Upper lobe of right lung (tissue), 1 donor: Measurements from ENCODE around the gene BYSL. TPM values are rescaled to one million over a fixed set of nuclear protein-coding genes. Genes with fewer than 3 reads are reported as not detected.

Source experiments
- ATAC-seq: fragments of 200-7000 bp; cut with Tn5 transposase; one replicate; pipeline ENCODE4 v1.9.1; 2020; ENCODE audit warnings: mild to moderate bottlenecking, moderate library complexity
- DNase-seq: peaks from one replicate; pipeline ENCODE4 v3.0.0-alpha.2; 2020
- H3K27ac ChIP-seq: fragments of 200-600 bp; one replicate; pipeline ENCODE4 v1.8.0; 2022
- H3K27me3 ChIP-seq: fragments of 200-600 bp; one replicate; pipeline ENCODE4 v1.8.0; 2022; ENCODE audit warnings: mild to moderate bottlenecking
- H3K36me3 ChIP-seq: fragments of 200-600 bp; one replicate; pipeline ENCODE4 v1.8.0; 2022
- H3K4me1 ChIP-seq: fragments of 200-600 bp; one replicate; pipeline ENCODE4 v1.8.0; 2022
- H3K4me3 ChIP-seq: fragments of 200-600 bp; one replicate; pipeline ENCODE4 v1.8.0; 2022; ENCODE audit warnings: mild to moderate bottlenecking
- H3K9me3 ChIP-seq: fragments of 200-600 bp; one replicate; pipeline ENCODE4 v1.8.0; 2022
- CTCF ChIP-seq: fragments of 200-600 bp; IDR thresholded peaks from one replicate; pipeline ENCODE4 v1.8.0; 2022; ENCODE audit warnings: antibody characterized with exemption
- intact Hi-C: fragments of 100-400 bp; cut with DNase I; formaldehyde crosslinking; loops from one replicate; pipeline ENCODE4 v1.11.0; 2022
- total RNA-seq: library from RNA; stranded (reverse); fragmentation: NEBNext Ultra II Directional; extraction: Animal tissue kit (Norgen Biotek cat#: 25700); gene quantifications from one replicate; pipeline ENCODE4 v1.2.1, GENCODE V29; 2021
- donor health status: DM: no; HTN: yes; CAD: no; lungs with severe emphysema.

The BYSL gene
- total RNA-seq, 1 donor from 2014 or later, result 11.6 TPM

- H3K27ac ChIP-seq, result peak overlapping the region; percentile 61
- no peak for TF ChIP-seq CTCF
- ATAC-seq (peak; percentile 72), DNase-seq (no peak)
- no peaks in the 10 kb centered on the region for H3K36me3 ChIP-seq
- H3K27me3 ChIP-seq, result no peaks in the 10 kb centered on the region
- no peak overlapping the region for H3K4me3 ChIP-seq
- peaks cover 56% of the 10 kb centered on the region for H3K4me1 ChIP-seq
- intact Hi-C loops, result no loop called here
- H3K9me3 ChIP-seq, result no peaks in the 10 kb centered on the region
These were observed 46.3 kb downstream of the BYSL start for GRCh38 chr6:41967312-41968287.

GRCh38 chr6:41970436-41970846 is 49.1 kb downstream of the BYSL start:
- Histone ChIP-seq H3K4me1 (peaks cover 56% of the 10 kb centered on the region), H3K9me3 (no peaks in the 10 kb centered on the region), H3K27me3 (no peaks in the 10 kb centered on the region), H3K4me3 (no peak overlapping the region), H3K27ac (no peak overlapping the region), H3K36me3 (no peaks in the 10 kb centered on the region)
- ATAC-seq, result peak; percentile 91
- peak; percentile 73 for DNase-seq
- intact Hi-C loops, result no loop called here
- no peak for TF ChIP-seq CTCF

DNA sequence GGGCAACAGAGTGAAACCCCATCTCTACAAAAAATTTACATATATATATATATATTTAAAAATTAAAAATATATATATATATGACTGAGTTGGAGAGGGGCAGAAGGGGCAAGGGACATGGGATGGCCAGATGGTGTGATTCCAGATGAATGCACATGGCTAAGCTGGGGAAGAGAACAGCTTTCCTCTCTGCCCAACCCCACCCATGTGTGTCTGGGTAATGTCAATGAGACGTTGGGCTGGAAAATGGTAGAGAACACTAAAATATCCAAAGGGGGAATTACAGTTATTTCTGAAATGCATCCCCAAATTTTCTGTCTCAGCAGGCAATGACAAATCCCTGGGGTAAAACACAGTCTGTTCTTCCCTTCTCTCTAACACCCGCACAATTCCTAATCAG is 51.5 kb downstream of the BYSL start:
- Histone ChIP-seq H3K9me3 (no peaks in the 10 kb centered on the region), H3K4me3 (no peak overlapping the region), H3K27me3 (no peaks in the 10 kb centered on the region), H3K4me1 (peaks cover 32% of the 10 kb centered on the region), H3K27ac (no peak overlapping the region), H3K36me3 (no peaks in the 10 kb centered on the region)
- DNase-seq (no peak), ATAC-seq (no peak)
- intact Hi-C loops, result no loop called here
- no peak for TF ChIP-seq CTCF

- intact Hi-C loops, result no loop called here
- no peaks in the 10 kb centered on the region for H3K9me3 ChIP-seq
- ATAC-seq (no peak), DNase-seq (no peak)
- no peak overlapping the region for H3K27ac ChIP-seq
- no peaks in the 10 kb centered on the region for H3K36me3 ChIP-seq
- TF ChIP-seq CTCF, result no peak
- peaks cover 30% of the 10 kb centered on the region for H3K4me1 ChIP-seq
- no peak overlapping the region for H3K4me3 ChIP-seq
- H3K27me3 ChIP-seq, result no peaks in the 10 kb centered on the region
These were observed 53.1 kb downstream of the BYSL start for GRCh38 chr6:41974281-41974825.

- Histone ChIP-seq H3K27ac (no peak overlapping the region), H3K4me1 (peaks cover 23% of the 10 kb centered on the region), H3K36me3 (no peaks in the 10 kb centered on the region), H3K4me3 (no peak overlapping the region), H3K9me3 (no peaks in the 10 kb centered on the region), H3K27me3 (no peaks in the 10 kb centered on the region)
- no peak for ATAC-seq
- TF ChIP-seq CTCF, result no peak
- intact Hi-C loops, result no loop called here
- no peak for DNase-seq
These were observed 54.0 kb downstream of the BYSL start for GRCh38 chr6:41975276-41975675.
